ENCODE data around the gene DEPDC5.

DEPDC5 gene

DNA sequence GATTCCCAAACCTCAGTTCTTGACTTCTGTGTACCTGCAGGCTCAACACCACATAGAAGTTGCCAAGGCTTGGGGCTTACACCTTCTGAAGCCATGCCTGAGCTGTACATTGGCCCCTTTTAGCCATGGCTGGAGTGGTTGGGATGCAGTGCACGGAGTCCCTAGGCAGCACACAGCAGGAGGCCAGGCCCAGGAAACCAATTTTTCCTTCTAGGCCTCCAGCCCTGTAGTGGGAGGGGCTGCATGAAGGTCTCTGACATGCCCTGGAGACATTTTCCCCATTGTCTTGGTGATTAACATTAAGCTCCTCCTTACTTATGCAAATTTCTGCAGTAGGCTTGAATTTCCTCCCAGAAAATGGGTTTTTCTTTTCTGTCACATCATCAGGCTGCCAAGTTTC, 94.6 kb downstream of the DEPDC5 start:
- POLR2A ChIA-PET, result no interaction called here
- CTCF ChIA-PET, result interaction anchor here (1.0 to 5.3 kb wide), 2 partner anchors 9 to 13 kb away, joined by 3 to 18 read pairs; no protein-coding TSS in a partner anchor

GRCh38 chr22:31850135-31850534, 96.3 kb downstream of the DEPDC5 start:
- TF ChIP-seq, protein P1, sequence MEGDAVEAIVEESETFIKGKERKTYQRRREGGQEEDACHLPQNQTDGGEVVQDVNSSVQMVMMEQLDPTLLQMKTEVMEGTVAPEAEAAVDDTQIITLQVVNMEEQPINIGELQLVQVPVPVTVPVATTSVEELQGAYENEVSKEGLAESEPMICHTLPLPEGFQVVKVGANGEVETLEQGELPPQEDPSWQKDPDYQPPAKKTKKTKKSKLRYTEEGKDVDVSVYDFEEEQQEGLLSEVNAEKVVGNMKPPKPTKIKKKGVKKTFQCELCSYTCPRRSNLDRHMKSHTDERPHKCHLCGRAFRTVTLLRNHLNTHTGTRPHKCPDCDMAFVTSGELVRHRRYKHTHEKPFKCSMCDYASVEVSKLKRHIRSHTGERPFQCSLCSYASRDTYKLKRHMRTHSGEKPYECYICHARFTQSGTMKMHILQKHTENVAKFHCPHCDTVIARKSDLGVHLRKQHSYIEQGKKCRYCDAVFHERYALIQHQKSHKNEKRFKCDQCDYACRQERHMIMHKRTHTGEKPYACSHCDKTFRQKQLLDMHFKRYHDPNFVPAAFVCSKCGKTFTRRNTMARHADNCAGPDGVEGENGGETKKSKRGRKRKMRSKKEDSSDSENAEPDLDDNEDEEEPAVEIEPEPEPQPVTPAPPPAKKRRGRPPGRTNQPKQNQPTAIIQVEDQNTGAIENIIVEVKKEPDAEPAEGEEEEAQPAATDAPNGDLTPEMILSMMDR (IDR thresholded peaks at IDR 0.05; ENCODE audit: control extremely low read depth, extremely low read depth, low read depth, missing control alignments), result no peak
- no peak for DNase-seq (ENCODE audit: extremely low spot score)
- ChIA-PET CTCF (no interaction called here), POLR2A (no interaction called here)

More for the DNA sequence above, 94.6 kb downstream of the DEPDC5 start:
- TF ChIP-seq, protein P1 (IDR thresholded peaks at IDR 0.05; ENCODE audit: control extremely low read depth, extremely low read depth, low read depth, missing control alignments), result no peak
- no peak for DNase-seq (ENCODE audit: extremely low spot score)

DNA sequence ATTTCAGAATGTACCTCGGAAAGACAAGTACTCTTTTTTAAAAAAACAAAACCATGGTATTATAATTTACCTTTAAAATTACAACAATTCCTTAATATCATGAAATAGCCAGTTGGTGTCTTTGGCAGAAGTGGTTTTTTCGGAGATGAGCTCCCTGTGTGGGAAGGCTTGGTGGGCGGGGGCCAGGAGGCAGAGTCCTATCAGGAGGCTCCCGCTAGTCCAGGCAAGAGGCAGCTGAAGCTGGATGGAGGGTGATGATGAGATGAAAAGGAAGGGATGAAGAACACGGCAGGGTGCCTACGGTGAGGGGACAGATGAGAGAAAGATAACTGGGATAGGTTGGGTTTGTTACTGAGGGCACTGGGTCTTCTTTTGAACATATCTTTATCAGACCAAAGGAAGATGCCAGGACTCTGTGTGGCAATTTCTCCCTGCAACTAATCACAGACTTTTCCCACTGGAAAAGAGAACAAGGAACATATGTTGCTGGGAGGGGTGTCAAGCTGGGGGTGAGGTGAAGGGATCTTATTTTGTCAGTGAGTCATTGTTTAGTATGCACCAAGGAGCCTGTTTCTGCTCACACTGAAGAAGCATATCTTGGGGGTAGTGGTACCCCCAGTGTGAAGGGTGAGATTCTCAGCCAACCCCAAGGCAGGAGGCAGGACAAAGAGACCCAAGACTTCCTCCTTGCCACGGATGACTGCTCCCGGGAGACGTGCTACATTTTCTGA, 99.0 kb downstream of the DEPDC5 start:
- CTCF ChIA-PET, result interaction anchor here (1.6 kb wide), 1 partner anchor 54 kb away, joined by 3 read pairs; no protein-coding TSS in a partner anchor
- no peak for DNase-seq (ENCODE audit: extremely low spot score)
- POLR2A ChIA-PET, result no interaction called here
- TF ChIP-seq, protein P1 (IDR thresholded peaks at IDR 0.05; ENCODE audit: control extremely low read depth, extremely low read depth, low read depth, missing control alignments), result no peak

DNA sequence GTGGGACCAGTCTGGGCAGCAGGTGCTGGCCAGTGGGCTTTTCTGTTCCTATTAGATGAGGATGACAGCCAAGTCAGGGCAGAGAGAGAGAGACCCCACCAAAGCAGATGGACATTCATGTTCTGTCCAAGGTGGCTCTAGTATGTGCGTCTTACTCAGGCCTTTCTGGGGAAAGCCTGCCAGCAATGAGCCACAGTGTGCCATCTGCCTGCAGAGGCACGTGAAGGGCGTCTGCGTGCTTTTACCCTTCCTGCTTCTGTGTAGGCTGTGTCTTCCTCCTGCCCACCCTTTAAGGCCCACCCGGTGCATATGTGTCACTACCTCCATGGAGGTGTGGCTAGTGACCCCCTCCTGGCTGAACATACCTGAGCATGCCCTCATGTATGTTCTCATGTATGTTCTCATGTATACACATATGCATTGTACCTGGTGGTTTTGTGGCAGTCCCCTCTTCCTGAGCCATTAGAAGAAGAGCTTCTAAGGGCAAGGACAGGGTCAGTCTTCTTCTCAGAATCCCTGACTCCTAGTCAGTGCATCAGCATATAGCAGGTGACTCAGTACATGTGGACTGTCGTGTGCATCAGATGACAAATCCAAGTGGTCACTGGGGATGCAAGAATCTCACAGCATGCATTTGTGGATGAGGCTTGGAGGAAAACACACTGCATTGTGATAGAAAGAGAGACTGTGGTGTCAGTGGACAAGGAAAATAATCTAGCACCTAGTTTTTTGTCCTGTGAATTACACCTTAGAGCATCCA, 100.1 kb downstream of the DEPDC5 start:
- DNase-seq (ENCODE audit: extremely low spot score), result no peak
- POLR2A ChIA-PET, result no interaction called here
- TF ChIP-seq, protein P1 (IDR thresholded peaks at IDR 0.05; ENCODE audit: control extremely low read depth, extremely low read depth, low read depth, missing control alignments), result no peak
- CTCF ChIA-PET, result interaction anchor here (1.3 to 1.6 kb wide), 3 partner anchors 8 to 81 kb away, joined by 3 to 7 read pairs (median 3); no protein-coding TSS in a partner anchor

DNA sequence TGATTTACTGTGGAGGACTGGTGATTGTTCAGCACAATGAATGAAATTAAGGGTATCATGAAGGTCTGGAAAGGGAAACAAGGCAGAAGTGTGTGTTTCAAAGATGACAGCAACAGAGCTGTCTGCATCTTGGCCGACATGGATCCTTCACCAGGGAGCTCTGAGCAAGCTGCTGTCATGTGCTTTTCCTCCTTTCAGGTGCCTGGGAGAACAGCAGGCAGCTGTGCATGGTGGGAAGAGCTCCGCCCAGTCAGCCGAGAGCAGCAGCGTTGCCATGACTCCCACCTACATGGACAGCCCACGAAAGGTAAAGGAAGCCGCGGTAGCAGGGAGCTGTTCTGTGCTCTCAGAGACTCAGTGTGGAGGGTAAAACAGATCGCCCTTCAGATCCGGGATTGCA, 103.4 kb downstream of the DEPDC5 start:
- TF ChIP-seq, protein P1 (IDR thresholded peaks at IDR 0.05; ENCODE audit: control extremely low read depth, extremely low read depth, low read depth, missing control alignments), result no peak
- no peak for DNase-seq (ENCODE audit: extremely low spot score)
- CTCF ChIA-PET, result interaction anchor here (0.9 to 3.3 kb wide), 4 partner anchors 10 to 151 kb away, joined by 3 to 18 read pairs (median 3); no protein-coding TSS in a partner anchor
- POLR2A ChIA-PET, result no interaction called here

- ChIA-PET POLR2A (no interaction called here), CTCF (interaction anchor here (1.3 kb wide), 1 partner anchor 9 kb away, joined by 3 read pairs; no protein-coding TSS in a partner anchor)
- DNase-seq (ENCODE audit: extremely low spot score), result no peak
- TF ChIP-seq, protein P1 (IDR thresholded peaks at IDR 0.05; ENCODE audit: control extremely low read depth, extremely low read depth, low read depth, missing control alignments), result no peak
Measured at GRCh38 chr22:31861226-31861840, 107.5 kb downstream of the DEPDC5 start.
